ENCODE measurements around the gene FGF14.

FGF14 gene

DNA sequence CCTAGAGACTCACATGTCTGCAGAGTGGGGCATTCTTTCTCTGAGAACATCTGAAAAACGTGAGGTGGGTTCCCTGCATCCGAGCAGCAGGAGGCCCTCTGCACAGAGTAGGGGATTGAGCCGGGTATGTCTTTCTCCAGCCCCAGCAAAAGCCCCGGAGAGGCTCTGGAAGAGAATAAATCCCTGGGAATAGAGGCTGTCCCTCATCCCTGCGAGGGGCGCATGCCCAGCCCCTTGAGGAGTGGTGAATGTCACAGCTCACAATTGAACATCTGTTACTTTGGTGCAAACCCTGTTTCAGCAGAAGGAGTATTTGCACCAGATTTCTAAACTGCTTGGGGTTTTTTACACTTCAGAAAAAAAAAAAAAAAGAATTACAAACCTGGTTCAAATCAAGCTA, 164.6 kb downstream of the FGF14 start:
- DNase-seq: no peak

DNA sequence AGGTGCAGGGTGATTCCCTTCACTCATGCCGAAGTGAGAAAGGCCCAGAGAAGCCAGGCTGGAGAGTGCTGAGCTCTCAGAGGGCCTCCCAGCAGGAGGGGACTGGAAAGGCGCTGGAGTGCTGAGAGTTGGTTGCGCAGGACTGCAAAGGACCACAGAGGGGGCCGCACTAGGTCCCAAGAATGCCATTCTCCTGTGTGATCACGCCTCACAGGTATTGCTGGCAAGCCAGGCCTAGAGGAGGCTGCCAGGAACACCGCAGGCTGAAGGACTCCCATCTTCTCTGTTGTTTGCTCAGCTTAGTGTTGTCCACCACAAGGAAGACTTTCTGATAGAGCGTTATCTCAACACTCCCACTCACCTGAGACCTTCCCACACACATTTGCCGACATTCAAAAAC, 165.0 kb downstream of the FGF14 start:
- no peak for DNase-seq

DNA sequence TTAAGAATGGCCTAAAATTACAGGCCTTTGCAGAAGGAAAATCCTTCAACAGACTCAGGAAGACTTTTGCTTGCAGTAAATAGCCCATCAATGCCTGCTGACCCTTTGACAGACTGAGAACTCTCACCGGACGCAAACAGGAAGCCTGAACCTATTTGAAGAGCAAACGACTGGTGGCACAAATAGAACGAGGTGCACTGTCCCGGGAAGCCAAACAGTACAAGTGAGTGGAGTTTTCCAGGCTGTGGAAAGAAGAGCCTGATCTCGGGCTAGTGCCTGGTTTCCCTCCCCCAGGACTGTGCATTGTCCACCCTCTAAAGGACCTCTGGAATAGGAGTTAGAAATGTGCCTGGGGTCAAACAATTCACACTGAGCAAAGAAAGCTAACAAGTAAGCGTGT, 165.5 kb downstream of the FGF14 start:
- DNase-seq: no peak

DNA sequence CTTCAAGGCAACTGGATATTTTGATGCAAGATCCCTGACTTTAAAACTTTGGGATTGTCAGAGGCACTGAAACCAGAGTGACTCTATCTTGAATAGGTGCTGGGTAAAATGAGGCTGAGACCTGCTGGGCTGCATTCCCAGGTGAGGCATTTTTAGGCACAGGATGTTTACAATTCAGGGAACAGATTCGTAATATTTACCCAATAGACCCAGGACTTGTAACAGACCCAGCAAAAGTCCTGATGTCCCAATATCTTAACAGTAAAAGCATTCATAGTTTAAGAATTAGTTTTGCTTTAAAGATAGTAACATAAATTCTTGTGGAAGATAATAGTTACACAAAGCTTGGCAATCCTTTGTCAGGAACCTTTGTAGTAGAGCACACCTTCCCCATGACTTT, 166.2 kb downstream of the FGF14 start:
- DNase-seq: no peak

DNA sequence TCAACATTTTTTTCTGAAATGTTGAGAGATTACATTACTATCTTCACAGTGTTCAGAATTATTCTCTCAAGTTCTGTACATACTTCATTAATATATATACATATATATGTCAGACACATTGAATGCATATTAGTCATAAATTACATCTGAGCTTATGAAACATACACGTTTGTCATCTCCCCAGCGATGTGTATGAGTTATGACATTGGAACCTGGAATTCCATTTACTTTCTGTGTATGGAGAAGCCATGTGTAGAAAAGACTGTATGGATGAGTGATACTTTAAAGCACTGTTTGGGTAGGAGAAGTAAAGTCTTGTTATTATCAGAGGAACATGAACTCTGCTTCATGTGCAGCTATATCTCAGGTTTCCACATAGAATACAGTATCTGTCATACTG, 167.2 kb downstream of the FGF14 start:
- no peak for DNase-seq

DNA sequence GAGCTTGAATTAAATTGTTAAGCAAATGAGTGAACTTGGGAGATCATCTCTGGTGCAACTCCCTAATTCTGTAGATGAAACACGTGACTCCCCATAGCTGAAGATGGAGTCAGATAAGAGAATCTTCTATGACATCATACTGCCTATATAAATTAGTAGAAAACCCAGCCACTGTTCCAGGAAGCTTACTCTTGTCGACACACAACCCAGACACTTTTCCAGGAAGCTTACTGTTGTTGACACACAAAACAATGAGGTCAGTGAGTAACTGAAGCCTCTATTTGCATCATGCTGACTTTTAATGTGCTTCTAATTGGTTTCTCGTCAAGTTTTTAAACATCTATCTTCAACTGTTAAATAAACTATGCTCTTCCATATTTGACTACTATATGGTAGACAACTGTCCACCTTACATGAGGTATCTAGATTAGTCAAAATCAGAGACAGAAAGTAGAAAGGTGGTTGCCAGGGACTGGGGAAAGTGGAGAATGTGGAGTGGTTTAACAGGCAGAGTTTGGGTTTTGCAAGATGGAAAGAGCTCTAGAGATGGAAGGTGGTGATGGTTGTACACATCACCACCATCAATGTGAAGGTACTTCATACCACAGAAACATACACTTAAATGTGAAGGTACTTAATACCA, 168.2 kb downstream of the FGF14 start:
- no peak for DNase-seq

DNA sequence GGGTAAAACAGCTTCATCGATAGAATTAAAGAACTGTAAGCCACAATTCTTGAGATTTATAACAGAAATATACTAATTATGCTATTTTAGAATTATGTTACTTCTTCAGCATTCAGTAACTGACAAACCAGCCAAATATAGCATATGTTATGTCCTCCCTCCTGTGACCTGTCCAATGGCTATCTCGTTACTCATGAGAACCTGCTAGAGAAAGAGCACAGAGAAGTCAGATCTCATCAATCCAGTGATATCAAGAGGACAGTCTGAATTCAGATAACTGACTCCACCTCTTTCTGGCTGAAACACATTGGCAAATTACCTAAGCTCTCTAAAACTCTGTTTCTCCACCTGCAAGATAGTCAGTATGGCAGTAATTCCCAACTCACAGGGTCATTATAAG, 170.4 kb downstream of the FGF14 start:
- DNase-seq: no peak

DNA sequence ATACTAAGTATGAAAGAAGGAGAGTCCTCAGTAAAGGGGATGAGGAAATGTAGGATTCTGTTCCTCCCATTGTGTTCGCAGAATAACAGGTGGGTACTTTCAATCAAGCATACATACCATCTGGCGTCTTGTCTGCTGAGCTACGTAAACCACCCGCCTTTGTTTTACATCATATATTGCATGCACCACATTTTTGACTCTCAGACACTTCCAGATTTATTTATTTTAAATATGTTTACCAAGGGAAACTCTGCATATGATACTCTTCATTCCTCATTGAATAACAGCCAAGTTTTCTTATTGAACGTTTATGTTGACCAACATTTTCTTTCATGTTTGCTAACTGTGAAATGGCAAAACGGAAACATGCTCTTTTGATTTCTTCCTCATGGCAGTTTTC, 174.1 kb downstream of the FGF14 start:
- DNase-seq: no peak

DNA sequence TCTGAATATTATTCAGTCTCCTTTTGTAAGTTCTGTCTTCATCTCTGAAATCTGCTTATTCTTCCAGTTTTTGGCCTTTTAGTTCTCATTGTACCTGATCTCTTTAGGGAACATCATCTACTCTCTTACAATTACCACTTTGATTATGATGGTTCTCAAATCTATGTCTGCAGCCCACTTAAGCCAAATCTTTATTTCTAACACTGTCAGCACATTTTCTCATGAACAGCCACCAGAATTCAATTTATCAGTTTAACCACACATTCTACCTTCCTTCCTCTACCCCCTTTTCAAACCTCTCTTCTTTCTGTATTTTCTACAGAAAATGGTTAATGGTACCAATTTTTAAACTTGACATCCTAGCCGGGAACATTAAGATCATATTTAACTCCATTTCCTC, 175.3 kb downstream of the FGF14 start:
- DNase-seq: no peak

DNA sequence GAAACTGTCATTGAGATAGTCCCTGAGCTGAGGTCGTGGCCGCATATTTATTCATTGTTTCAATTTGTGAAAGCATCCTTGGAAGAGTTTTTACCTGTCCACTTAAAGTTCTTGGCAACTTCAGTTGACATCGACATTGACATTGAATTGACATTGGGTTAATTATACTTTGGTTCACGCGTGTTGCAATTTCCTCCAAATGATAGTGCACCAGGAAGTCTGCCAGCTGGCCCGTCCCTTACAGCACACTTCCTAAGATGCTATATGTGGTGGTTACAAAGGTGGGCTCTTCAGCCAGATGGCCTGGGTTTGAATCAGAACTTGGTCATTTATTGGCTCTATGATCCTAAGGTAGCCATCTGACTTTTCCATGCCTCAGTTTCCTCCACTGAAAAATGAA, 176.0 kb downstream of the FGF14 start:
- no peak for DNase-seq

DNA sequence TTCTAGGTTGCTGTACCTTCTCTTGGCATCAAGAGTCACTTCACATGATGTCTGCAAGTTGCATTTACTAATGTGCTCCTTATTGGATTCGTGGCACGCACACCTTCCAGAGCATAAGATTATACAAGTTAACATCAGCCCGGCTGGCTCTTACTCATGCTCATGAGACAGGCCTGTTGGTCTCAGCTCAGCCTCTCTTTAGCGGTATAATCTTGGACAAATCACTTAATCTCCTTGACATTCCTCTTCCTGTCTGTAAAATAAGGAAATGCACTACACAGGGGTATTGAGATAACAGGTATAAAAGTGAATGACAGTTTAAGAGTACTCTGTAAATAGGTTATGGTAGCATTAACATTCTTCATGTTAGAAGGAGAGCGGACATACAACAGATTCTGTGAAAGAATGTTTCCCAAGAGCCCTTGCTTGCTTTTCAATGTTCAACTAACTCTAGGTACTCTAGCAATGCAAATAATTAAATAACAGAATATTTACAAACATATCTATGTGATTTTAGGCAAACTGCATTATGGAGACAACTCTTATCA, 181.1 kb downstream of the FGF14 start:
- DNase-seq: no peak

DNA sequence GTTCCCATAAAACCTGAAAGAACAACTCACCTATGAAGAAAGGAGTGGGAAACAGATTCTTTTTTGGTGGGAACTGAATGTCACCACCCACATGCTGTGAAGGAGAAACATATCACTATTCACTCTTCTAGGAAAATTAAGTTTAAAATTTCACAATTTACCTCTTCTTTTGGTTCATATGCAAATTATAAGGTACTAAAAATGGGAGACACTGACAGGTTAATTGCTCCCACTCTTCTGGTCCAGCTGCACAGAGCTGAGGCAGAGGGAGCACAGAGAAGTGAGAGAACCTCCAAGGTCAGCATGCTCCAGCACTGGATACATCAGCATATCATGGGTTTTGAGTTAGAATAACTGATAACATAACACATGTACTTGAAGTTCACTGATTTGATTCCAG, 186.9 kb downstream of the FGF14 start:
- DNase-seq: no peak

DNA sequence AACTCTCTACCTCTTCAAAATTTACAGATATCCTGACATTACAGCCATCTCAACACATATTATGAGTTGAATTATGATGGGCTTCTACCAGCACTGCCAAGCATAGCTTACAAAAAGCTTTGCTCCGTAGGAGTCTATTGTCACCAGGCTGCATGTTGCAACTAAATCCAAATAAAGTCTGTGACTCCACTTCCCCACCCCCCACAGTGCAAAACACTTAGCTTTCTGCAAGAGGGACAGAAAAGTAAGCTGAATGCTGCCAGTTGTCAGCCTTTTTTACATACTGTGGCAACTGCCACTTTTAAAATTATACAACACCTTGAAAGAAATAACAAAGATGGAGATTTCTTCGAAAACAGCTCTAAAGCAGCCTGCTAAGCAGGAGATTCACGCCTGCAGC, 189.1 kb downstream of the FGF14 start:
- no peak for DNase-seq

DNA sequence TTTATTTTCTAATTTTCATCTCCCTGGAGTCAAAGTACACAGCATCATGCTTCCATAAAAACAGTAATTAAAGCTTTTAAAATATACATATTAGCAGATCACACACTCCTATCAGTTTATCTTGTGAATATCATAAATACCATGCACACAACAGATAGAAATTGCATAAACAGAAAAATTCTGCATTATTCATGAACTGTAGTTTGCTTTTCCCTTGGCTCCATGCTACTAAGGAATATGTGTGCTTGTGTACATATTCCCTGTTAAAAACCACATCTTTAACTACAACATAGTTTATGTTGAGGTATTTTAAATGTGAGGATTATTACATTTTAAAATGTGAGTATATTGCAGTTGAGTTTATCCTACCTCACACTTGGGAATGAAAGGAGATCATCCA, 193.5 kb downstream of the FGF14 start:
- no peak for DNase-seq

DNA sequence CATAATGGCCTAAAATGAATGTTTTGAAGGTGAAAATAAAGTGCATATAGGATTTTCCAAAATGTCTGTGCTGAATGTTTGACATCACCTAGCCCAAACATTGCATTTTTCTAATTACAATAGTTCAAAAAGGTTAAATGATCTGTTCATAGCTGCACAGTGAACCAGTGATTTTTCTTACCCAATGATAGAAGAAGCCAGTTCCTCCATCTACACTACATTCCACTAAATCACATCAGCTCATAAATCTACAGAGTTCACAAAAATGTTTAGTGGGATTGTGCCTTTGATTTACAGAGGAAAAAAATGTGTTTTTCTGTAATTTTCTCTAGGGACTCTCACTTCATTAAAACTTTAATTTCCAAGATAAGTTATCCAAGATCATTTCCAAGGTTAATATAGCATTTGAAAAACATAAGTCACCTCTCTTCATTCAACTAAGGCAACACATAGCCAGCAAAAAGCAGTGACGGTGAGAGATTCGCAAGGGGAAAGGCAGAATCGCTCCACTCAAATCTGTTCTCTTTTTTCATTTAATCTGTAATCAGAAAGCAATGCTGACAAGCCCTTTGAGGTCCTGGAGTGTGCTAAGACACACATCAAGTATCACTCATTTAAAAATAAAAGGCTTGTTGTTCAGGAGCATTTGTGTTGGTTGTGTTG, 194.0 kb downstream of the FGF14 start:
- no peak for DNase-seq

DNA sequence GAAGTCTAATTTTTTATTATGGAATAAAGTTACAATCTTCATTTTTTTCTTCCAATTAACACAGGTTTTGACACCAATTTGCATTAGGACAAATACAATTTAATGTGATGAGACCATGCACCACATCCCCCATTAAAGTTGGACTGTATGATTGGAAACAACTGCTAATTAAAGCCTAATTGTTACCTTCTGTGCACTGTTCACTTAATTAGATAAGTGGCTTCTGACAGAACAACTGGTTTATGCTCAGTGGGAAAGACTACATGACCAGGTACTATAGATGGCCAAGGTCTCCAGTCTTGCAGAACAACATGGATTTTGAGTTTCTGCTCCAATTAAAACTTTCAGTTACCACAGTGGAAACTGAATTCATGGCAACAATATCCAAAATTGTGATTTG, 198.1 kb downstream of the FGF14 start:
- no peak for DNase-seq

DNA sequence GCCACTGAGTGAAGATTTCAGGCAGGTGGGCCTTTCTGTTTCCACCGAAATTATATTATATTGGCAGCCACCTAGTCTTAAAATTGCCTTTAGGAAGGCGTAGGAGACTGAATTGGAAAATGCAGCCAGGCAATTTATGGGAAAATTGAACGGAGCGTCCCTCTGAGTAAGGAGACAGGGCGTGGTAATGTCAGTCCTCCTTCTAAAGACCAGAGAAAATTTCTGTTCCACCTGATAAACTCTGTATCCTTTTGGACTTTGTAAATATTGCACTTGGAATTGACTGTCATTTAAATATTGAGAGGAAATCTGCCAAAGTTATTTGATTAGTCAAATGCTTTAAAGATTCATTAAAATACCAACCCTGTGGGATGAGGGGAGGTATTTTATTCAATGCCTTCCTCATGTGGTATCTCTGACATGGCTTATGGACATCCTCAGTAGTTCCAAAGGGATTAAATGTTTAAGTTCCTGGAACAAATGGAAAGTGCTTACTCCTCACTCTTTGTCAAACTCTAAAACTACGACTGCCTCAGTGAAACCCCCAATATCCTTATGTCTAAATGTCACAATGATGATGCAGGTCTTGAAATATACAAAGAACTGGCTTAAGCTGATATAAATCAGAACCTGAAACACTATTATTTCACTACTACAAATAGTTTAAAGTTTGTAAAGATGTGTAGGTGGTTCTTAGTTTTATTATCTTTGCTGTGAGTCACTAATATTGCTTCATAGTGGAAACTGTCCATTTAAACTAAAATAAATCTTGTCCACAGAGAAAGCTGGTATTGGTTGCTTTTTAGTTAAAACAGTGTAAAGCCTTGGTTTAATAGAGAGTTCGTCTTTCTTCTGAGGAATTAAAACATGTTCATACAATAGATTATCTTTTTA, 203.2 kb downstream of the FGF14 start:
- no peak for DNase-seq

DNA sequence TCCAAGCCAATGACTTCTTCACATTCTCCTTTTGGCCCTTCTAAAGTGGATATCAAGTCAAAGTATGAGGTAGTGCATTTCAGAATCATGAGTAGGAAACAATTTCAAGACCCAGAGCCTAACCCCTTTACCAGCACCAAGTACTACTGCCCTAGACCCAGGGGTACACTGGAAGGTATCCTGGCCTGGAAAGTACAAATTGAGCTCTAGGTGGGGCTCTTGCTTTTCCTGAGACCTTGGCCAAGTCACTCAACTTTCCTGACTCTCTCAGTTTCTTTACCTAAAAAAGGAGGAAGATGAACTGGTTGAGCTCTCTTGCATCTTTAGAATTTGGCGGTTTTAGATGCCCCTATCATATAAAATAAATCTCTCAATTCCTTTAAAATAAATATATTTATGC, 204.7 kb downstream of the FGF14 start:
- DNase-seq: no peak

DNA sequence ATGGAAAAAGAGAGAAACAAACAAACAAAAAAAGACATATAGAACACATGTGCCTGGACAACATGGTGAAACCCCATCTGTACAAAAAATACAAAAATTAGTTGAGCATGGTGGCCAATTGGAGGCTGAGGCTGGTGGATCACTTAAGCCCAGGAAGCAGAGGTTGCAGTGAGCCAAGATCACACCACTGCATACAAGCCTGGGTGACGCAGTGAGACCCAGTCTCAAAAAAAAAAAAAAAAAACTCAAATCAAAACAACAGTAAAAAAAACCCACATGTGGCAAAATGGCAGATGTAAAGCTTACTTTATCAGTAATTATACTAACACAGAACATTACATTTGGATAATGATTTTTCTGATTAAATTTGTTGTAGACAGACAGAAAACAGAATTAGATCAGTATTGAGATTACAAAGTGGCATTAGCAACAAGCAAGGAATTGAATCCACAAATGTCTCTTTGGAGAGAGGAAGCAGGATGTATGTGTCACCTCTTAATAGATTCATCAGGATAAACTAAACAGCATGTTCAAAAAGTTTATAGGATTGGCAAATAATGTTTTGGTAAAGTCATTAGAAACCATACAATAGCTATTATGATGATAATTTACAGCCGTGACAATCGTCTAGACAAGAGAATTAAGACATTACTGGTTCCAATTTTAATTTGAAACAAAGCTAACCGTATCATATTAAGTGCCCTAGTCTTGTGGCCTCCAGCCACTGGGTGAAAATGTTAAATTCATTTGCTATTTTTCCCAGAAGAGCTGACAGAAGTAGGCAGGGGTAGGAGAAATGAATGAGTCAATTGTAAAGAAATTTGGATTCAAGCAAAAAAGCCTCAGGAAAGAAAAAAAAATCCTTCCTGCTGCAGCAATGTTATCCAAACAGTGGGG, 206.0 kb downstream of the FGF14 start:
- DNase-seq: no peak

DNA sequence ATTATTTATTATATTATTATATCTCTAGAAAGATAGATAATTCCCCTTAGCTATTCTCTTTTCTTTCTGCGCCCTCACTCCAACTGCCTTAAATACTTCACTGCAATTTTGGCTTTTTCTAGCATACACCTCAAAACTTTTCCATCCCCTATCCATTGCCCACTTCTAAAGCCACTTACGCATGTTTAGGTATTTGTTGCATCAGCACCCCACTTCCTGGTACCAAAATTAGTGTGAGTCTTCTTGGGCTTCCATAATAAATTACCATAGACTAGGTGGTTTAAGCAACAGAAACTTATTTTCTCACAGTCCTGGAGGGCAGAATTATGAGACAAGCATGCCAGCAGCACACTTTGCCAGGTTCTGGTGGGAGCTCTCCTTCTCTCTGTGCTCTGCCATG, 209.0 kb downstream of the FGF14 start:
- DNase-seq: no peak

DNA sequence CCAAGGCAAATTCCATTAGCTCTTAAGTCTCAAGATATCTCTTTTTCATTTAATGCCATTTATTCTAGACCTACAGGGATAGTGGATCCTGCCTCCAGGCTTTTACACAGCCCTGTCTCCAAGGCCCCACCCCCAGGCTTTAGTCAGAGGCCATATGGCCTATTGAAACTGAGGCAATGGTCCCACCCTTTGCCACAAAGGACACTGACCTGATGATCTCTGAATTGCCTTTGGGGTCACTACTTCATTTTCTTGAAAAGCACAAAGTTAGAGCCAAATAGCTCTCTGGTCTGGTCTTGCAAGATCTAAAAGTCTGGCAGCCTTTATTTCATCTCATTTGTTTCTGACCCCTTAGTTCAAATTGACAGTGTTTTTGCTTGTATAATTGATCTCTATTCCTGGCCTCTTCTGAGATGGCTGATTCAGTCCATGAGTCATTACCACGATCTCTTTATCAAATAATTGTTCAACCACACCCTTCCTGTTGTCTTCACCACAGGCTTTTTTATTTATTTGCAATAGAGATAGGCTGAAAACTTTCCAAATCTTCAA, 209.8 kb downstream of the FGF14 start:
- no peak for DNase-seq

DNA sequence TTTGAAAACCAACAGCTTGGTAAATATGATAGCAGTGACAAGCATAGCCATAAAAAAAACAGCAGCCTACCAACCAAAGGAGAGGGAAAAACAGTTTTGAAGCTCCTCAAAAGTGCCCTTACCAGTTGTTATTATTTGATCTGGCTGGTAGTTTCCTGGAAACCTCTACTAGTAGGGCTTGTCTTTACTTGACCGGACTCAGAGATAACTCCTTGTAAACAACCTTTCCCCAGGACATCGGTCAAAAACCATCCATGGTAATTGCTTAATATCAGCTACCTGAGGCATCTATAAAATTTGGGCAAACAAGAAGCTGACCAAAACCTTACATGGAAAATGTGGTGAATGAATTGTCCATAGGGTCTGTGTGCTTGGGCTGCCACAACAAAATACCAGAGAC, 210.9 kb downstream of the FGF14 start:
- no peak for DNase-seq

All from stimulated activated CD4-positive, alpha-beta T cell treated with anti-CD3 and anti-CD28 coated beads, Interleukin-4, amount 100 ng/mL, for 4 hours (primary cell).